HepG2 (cell line): ENCODE data around the gene S100A9. TPM values are rescaled to one million over a fixed set of nuclear protein-coding genes. Genes with fewer than 3 reads are reported as not detected.

ENCODE experiments used
- ATAC-seq: fragments of 200-7000 bp; cut with Tn5 transposase; 3 replicates; pipeline ENCODE4 v1.9.1; 2020; ENCODE audit warnings: mild to moderate bottlenecking, moderate library complexity
- BruUV-seq: library from RNA; stranded (reverse); fragments of 400-500 nt; replicated peaks from 2 replicates; lab custom pipeline; 2021; lab: Mats Ljungman, UMichigan
- CTCF ChIA-PET: fragments of 300-600 bp; formaldehyde crosslinking; extraction: SDS; loops from one replicate; lab custom pipeline; 2021; ENCODE audit warnings: low total read pairs, inconsistent platforms, low intra/inter-chr PET ratio; lab: Yijun Ruan, JAX
- POLR2A ChIA-PET: fragments of 350-600 bp; sonication (Branson Sonifier 250); formaldehyde crosslinking; loops from one replicate; lab custom pipeline; 2020; ENCODE audit warnings: antibody characterized with exemption, inconsistent platforms; lab: Yijun Ruan, JAX
- DNase-seq: peaks from one replicate; pipeline ENCODE4 v3.0.0-alpha.2; 2015; ENCODE audit warnings: low spot score
- FAIRE-seq: peaks from 3 replicates; lab custom pipeline; 2011; peaks lifted over from hg19 to GRCh38; lab: Jason Lieb, UNC
- H2AFZ ChIP-seq: one replicate; pipeline ENCODE4 v1.6.1; 2011; ENCODE audit warnings: low read length, inconsistent platforms
- H3K27ac ChIP-seq: fragments of 300-600 bp; 3 replicates; pipeline ENCODE4 v1.8.0; 2011; ENCODE audit warnings: mixed run types, mild to moderate bottlenecking, mixed read lengths, low read length, inconsistent platforms; ENCODE audit not compliant: insufficient read depth; ENCODE audit errors: extremely low read length
- H3K27me3 ChIP-seq, 2 experiments: fragments of 200-600 bp in 1 of 2; 2 replicates in 1 of 2; 3 replicates in 1 of 2; pipeline versions ENCODE4 v1.6.0 to v1.8.0; 2011; ENCODE audit warnings: low read length in 2 of 2, mild to moderate bottlenecking in 2 of 2, moderate library complexity in 2 of 2, inconsistent platforms in 1 of 2; ENCODE audit not compliant: insufficient read depth in 2 of 2, control insufficient read depth in 1 of 2
- H3K36me3 ChIP-seq, 2 experiments: fragments of 200-600 bp in 1 of 2; replicated peaks in 1 of 2; 2 replicates in 1 of 2; 3 replicates in 1 of 2; pipeline versions ENCODE4 v1.5.1 to v1.8.0; 2011; ENCODE audit warnings: low read length in 2 of 2, inconsistent platforms in 1 of 2; ENCODE audit not compliant: insufficient read depth in 2 of 2, control insufficient read depth in 1 of 2
- H3K4me1 ChIP-seq: 2 replicates; pipeline ENCODE4 v1.5.1; 2012; ENCODE audit warnings: low read length, inconsistent platforms; ENCODE audit not compliant: insufficient read depth
- H3K4me2 ChIP-seq: 2 replicates; pipeline ENCODE4 v1.6.0; 2011; ENCODE audit warnings: low read depth, low read length, inconsistent platforms
- H3K4me3 ChIP-seq, 3 experiments: fragments of 200-600 bp in 1 of 3; sonication (generic), shearing (Covaris generic) in 1 of 3; replicated peaks in 1 of 3; 2 replicates each; pipeline ENCODE4 v1.5.1; 2011 to 2016; ENCODE audit warnings: low read length in 3 of 3, inconsistent platforms in 2 of 3, low read depth in 2 of 3, mild to moderate bottlenecking in 2 of 3, control low read depth in 1 of 3, mixed read lengths in 1 of 3; ENCODE audit not compliant: insufficient read depth in 1 of 3
- H3K79me2 ChIP-seq: one replicate; pipeline ENCODE4 v1.6.1; 2011; ENCODE audit warnings: low read length, inconsistent platforms; ENCODE audit not compliant: insufficient read depth
- H3K9ac ChIP-seq: 2 replicates; pipeline ENCODE4 v1.6.0; 2011; ENCODE audit warnings: mild to moderate bottlenecking, low read depth, low read length, inconsistent platforms; ENCODE audit not compliant: insufficient read depth
- H3K9me3 ChIP-seq: 2 replicates; pipeline ENCODE4 v1.5.1; 2012; ENCODE audit warnings: mild to moderate bottlenecking, low read length
- H4K20me1 ChIP-seq: 2 replicates; pipeline ENCODE4 v1.6.0; 2011; ENCODE audit warnings: inconsistent platforms, mild to moderate bottlenecking, low read length, moderate library complexity; ENCODE audit not compliant: insufficient read depth
- FOXK2 ChIP-seq: fragments of 450-650 bp; IDR thresholded peaks from 2 replicates; pipeline ENCODE4 v1.6.1; 2016
- HNF4A ChIP-seq: sonication (generic); formaldehyde crosslinking; IDR thresholded peaks from 2 replicates; pipeline ENCODE4 v1.4.0; 2020; ENCODE audit warnings: missing genetic modification reagents
- NR1H2 ChIP-seq: sonication (generic); formaldehyde crosslinking; IDR thresholded peaks from 2 replicates; pipeline ENCODE4 v1.8.1; 2022; ENCODE audit warnings: low read depth, missing genetic modification reagents, borderline replicate concordance
- RXRA ChIP-seq: sonication (generic); formaldehyde crosslinking; IDR thresholded peaks from 2 replicates; pipeline ENCODE4 v1.5.1; 2020; ENCODE audit warnings: missing genetic modification reagents
- TARDBP ChIP-seq: sonication (generic); formaldehyde crosslinking; IDR thresholded peaks from 2 replicates; pipeline ENCODE4 v1.8.0; 2022; ENCODE audit warnings: mild to moderate bottlenecking, missing genetic modification reagents
- ZBTB42 ChIP-seq: sonication (generic); formaldehyde crosslinking; IDR thresholded peaks from 2 replicates; pipeline ENCODE4 v1.5.0; 2020; ENCODE audit warnings: mild to moderate bottlenecking, missing genetic modification reagents
- ZBTB8A ChIP-seq: sonication (generic); formaldehyde crosslinking; IDR thresholded peaks from 2 replicates; pipeline ENCODE4 v1.4.0; 2020; ENCODE audit warnings: mild to moderate bottlenecking, low read depth, missing genetic modification reagents, borderline replicate concordance
- ZNF124 ChIP-seq: sonication (generic); formaldehyde crosslinking; IDR thresholded peaks from 2 replicates; pipeline ENCODE4 v1.4.0; 2020; ENCODE audit warnings: missing genetic modification reagents
- ZNF274 ChIP-seq: sonication (generic); formaldehyde crosslinking; IDR thresholded peaks from 2 replicates; pipeline ENCODE4 v1.5.1; 2020; ENCODE audit warnings: mild to moderate bottlenecking, missing genetic modification reagents
- ZNF431 ChIP-seq: sonication (generic); formaldehyde crosslinking; IDR thresholded peaks from 2 replicates; pipeline ENCODE4 v1.9.0; 2022; ENCODE audit warnings: missing genetic modification reagents, low read depth, mild to moderate bottlenecking, borderline replicate concordance
- WGBS: methylation state at CpG from one replicate; pipeline ENCODE4 v1.1.6; 2017; ENCODE audit warnings: low lambda C conversion rate; 5-methylcytosine and 5-hydroxymethylcytosine counted together
- in situ Hi-C: cut with HindIII; loops from 2 replicates; pipeline ENCODE4 v1.10.0; 2017; ENCODE audit warnings: low pct_unique_long_range_greater_than_20kb; ENCODE audit not compliant: extremely low pct_ligation_motif_present
- intact Hi-C: fragments of 100-400 bp; cut with micrococcal nuclease; formaldehyde crosslinking; loops from one replicate; pipeline ENCODE4 v1.10.0; 2022; ENCODE audit not compliant: unreplicated experiment
- polyA plus RNA-seq, 8 experiments: library from polyadenylated mRNA; depleted of rRNA in 3 of 8; stranded (reverse) in 7 of 8; unstranded in 1 of 8; fragments of >200 nt; fragmentation: Illumina TruSeq in 4 of 8; extraction: Trizol in 4 of 8; gene quantifications; 2 replicates each; pipeline versions ENCODE4 v1.2.1 to v1.2.3, GENCODE V29; 2011 to 2016; ENCODE audit warnings: low read depth in 4 of 8, missing spikeins in 1 of 8, mixed read lengths in 1 of 8; ENCODE audit not compliant: insufficient read depth in 1 of 8
- total RNA-seq, 5 experiments: library from RNA; depleted of rRNA; stranded (reverse); fragments of >200 nt; fragmentation: Illumina TruSeq; extraction: Trizol; gene quantifications; 2 replicates each; pipeline ENCODE4 v1.2.3, GENCODE V29; 2016; ENCODE audit warnings: low read depth in 1 of 5
- TF ChIP-seq, protein P1 (sequence below): sonication (generic); formaldehyde crosslinking; IDR thresholded peaks from 2 replicates; pipeline ENCODE4 v1.5.0; 2020; ENCODE audit warnings: missing genetic modification reagents

The S100A9 gene
- total and polyA plus RNA-seq, 2 of the 13 experiments (the other 11 are each of a cell fraction or from before 2014, with no cell fraction given): 0.31 to 0.69 TPM

DNA sequence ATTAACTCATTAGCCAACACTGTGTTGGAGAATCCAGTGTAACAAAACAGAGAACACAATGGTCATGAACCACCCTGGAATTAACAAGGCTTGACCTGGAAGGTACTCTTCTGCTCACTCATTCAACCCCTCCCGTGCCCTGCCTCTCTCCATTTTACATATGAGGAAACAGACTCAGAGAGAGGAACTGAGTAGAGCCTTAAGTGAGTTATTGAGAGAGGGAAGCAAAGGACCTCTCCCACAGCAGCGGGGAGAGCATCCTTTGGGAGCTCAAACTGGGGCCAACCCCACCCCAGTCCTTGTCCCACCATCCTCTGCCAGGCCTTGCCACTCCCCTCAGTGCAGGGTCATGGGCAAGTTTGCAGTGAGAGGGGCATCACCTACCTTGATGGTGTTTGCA lies 16.4 kb downstream of the S100A9 start (continued):
- TF ChIP-seq ZNF431 (CRISPR knock-in tag) (no peak), ZBTB8A (no peak), NR1H2 (CRISPR knock-in tag) (no peak), ZBTB42 (CRISPR knock-in tag) (no peak)
- TF ChIP-seq, protein P1, sequence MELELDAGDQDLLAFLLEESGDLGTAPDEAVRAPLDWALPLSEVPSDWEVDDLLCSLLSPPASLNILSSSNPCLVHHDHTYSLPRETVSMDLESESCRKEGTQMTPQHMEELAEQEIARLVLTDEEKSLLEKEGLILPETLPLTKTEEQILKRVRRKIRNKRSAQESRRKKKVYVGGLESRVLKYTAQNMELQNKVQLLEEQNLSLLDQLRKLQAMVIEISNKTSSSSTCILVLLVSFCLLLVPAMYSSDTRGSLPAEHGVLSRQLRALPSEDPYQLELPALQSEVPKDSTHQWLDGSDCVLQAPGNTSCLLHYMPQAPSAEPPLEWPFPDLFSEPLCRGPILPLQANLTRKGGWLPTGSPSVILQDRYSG (CRISPR knock-in tag): no peak

DNA sequence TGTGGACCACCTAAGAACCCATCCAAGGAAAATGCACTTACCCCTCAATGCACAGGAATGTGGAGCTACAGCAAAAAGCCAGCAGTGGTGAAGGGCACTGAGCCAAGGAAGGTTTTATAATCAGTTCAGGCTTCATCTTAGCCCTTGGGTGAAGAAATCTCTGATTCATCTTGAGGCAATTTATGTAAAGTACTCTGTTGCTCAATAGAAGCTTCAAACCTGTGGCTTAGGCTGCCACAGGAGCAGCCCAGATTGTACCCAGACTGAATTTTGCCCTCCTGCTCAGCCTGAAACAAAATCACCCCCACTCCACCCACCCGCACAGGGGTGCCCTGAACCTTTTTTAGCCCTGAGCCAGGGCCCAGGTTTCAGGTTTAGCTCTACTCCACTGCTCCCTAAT lies 17.9 kb downstream of the S100A9 start, which contains the start of gene S100A12:
Gene S100A12 (minus strand): TSS at position 111 of the 400 bp plus-strand sequence. CDS start 1,029 bp downstream, outside the sequence.
- intact Hi-C loops: no loop called here
- H3K9me3 ChIP-seq: no peaks in the 10 kb centered on the region
- no peak for ATAC-seq
- TF ChIP-seq ZNF274 (CRISPR knock-in tag) (no peak), RXRA (CRISPR knock-in tag) (no peak), TARDBP (CRISPR knock-in tag) (no peak), ZNF124 (no peak), FOXK2 (no peak), HNF4A (CRISPR knock-in tag) (no peak)
- TF ChIP-seq, all 625 proteins: peak for 0
- Histone ChIP-seq H3K9ac (no peak within 1 kb of the TSS), H3K79me2 (no peaks in the 10 kb centered on the region), H3K36me3 (no peaks in the 10 kb centered on the region), H3K4me2 (no peak within 1 kb of the TSS), H3K27ac (no peak within 1 kb of the TSS), H4K20me1 (no peaks in the 10 kb centered on the region), H2AFZ (no peak within 1 kb of the TSS), H3K4me1 (no peaks in the 10 kb centered on the region), H3K27me3 (peaks cover 0 to 1% of the 10 kb centered on the region in 2 experiments; a peak in 1 of 5 replicates), H3K4me3 (no peak within 1 kb of the TSS)
- CTCF ChIA-PET: no interaction called here
- DNase-seq (no peak), FAIRE-seq (no peak)
- POLR2A ChIA-PET: no interaction called here
- no CpG with 5 or more reads among the region's 1 CpG for WGBS
- in situ Hi-C loops: no loop called here
- BruUV-seq: no TSS peak
